Large intestine (tissue), 3 donors: ENCODE measurements around the gene RFC4. TPM values are rescaled to one million over a fixed set of nuclear protein-coding genes. Genes with fewer than 3 reads are reported as not detected.
"Not testable (repeated sequence)": the region's sequence is repeated elsewhere in the genome, so short reads cannot be mapped to it uniquely, and the experiment has no call there.

Experiments
- DNase-seq, 2 donors: peaks; one replicate each; pipeline versions ENCODE4 v3.0.0 to v3.0.0-alpha.2; 2013
- H3K27ac ChIP-seq: one replicate; pipeline ENCODE4 v1.5.1; 2013; ENCODE audit warnings: low read length
- H3K27me3 ChIP-seq: 2 replicates; pipeline ENCODE4 v1.6.1; 2013; ENCODE audit warnings: low read length; ENCODE audit not compliant: control insufficient read depth, insufficient read depth
- H3K36me3 ChIP-seq: 2 replicates; pipeline ENCODE4 v1.6.1; 2013; ENCODE audit warnings: low read length; ENCODE audit not compliant: control insufficient read depth, insufficient read depth
- H3K4me1 ChIP-seq: one replicate; pipeline ENCODE4 v1.6.1; 2013; ENCODE audit warnings: low read length; ENCODE audit not compliant: control insufficient read depth, insufficient read depth
- H3K4me3 ChIP-seq: one replicate; pipeline ENCODE4 v1.5.1; 2013; ENCODE audit warnings: low read length
- H3K9me3 ChIP-seq: one replicate; pipeline ENCODE4 v1.6.1; 2013; ENCODE audit warnings: mild to moderate bottlenecking, low read depth, low read length, moderate library complexity; ENCODE audit not compliant: control insufficient read depth
- WGBS: methylation state at CpG from one replicate; pipeline ENCODE4 v1.1.5; 2013; ENCODE audit warnings: low lambda C conversion rate; ENCODE audit not compliant: insufficient coverage; 5-methylcytosine and 5-hydroxymethylcytosine counted together
- polyA plus RNA-seq: library from polyadenylated mRNA; unstranded; fragments of 120-200 nt; gene quantifications from one replicate; pipeline ENCODE4 v1.2.1, GENCODE V29; 2013

Gene RFC4
- polyA plus RNA-seq, 1 donor = 27.8 TPM

GRCh38 chr3:186810336-186810996 lies 4.2 kb upstream of the RFC4 start:
- WGBS = 83% methylated on average over 3 of the region's 5 CpGs
- Histone ChIP-seq H3K36me3 (no peaks in the 10 kb centered on the region), H3K27ac (no peak overlapping the region), H3K27me3 (peaks cover 3% of the 10 kb centered on the region), H3K9me3 (no peaks in the 10 kb centered on the region), H3K4me3 (no peak overlapping the region), H3K4me1 (peaks cover 4% of the 10 kb centered on the region)
- DNase-seq = no peak

- no CpG with 5 or more reads among the region's 5 CpGs for WGBS
- no peak overlapping the region for H3K4me3 ChIP-seq
- H3K4me1 ChIP-seq = peaks cover 7% of the 10 kb centered on the region
- H3K36me3 ChIP-seq = peaks cover 3% of the 10 kb centered on the region
- no peaks in the 10 kb centered on the region for H3K9me3 ChIP-seq
- DNase-seq = no peak
- no peaks in the 10 kb centered on the region for H3K27me3 ChIP-seq
- H3K27ac ChIP-seq = peak overlapping the region; percentile 89
These were observed 949 bp upstream of the RFC4 start for GRCh38 chr3:186807231-186807630.

- not testable (repeated sequence) for DNase-seq, H3K4me1 ChIP-seq, H3K4me3 ChIP-seq, H3K27ac ChIP-seq, H3K27me3 ChIP-seq, H3K36me3 ChIP-seq, H3K9me3 ChIP-seq
- 100% methylated on average over 1 of the region's 4 CpGs for WGBS
These were observed 2.8 kb downstream of the RFC4 start for GRCh38 chr3:186803447-186803846.

- no peak for DNase-seq
- WGBS = no CpG with 5 or more reads among the region's 3 CpGs
- Histone ChIP-seq H3K9me3 (no peaks in the 10 kb centered on the region), H3K36me3 (peaks cover 14% of the 10 kb centered on the region), H3K27me3 (no peaks in the 10 kb centered on the region), H3K27ac (no peak overlapping the region), H3K4me3 (no peak overlapping the region), H3K4me1 (peaks cover 7% of the 10 kb centered on the region)
These were observed 3.6 kb downstream of the RFC4 start for GRCh38 chr3:186802701-186803100.

- Histone ChIP-seq H3K27ac (no peak overlapping the region), H3K36me3 (peaks cover 21% of the 10 kb centered on the region), H3K4me1 (peaks cover under 1% of the 10 kb centered on the region), H3K9me3 (no peaks in the 10 kb centered on the region), H3K27me3 (no peaks in the 10 kb centered on the region), H3K4me3 (no peak overlapping the region)
- no peak for DNase-seq
- 80% methylated on average over 1 of the region's 1 CpG for WGBS
These were observed 6.0 kb downstream of the RFC4 start for GRCh38 chr3:186800285-186800684.

GRCh38 chr3:186798239-186798874 lies 7.9 kb downstream of the RFC4 start:
- Histone ChIP-seq H3K4me3 (no peak overlapping the region), H3K4me1 (no peaks in the 10 kb centered on the region), H3K27ac (no peak overlapping the region), H3K9me3 (no peaks in the 10 kb centered on the region), H3K27me3 (no peaks in the 10 kb centered on the region), H3K36me3 (peaks cover 31% of the 10 kb centered on the region)
- no CpG with 5 or more reads among the region's 3 CpGs for WGBS
- no peak for DNase-seq

- 69% methylated on average over 5 of the region's 8 CpGs for WGBS
- no peaks in the 10 kb centered on the region for H3K27me3 ChIP-seq
- peaks cover 58% of the 10 kb centered on the region for H3K36me3 ChIP-seq
- no peak overlapping the region for H3K27ac ChIP-seq
- no peaks in the 10 kb centered on the region for H3K9me3 ChIP-seq
- H3K4me1 ChIP-seq = peaks cover 9% of the 10 kb centered on the region
- H3K4me3 ChIP-seq = no peak overlapping the region
- no peak for DNase-seq
These were observed 15.9 kb downstream of the RFC4 start for GRCh38 chr3:186790261-186790981.

GRCh38 chr3:186789554-186790260 lies 16.6 kb downstream of the RFC4 start:
- no peak overlapping the region for H3K27ac ChIP-seq
- no peak for DNase-seq
- peaks cover 61% of the 10 kb centered on the region for H3K36me3 ChIP-seq
- peaks cover 9% of the 10 kb centered on the region for H3K4me1 ChIP-seq
- no peaks in the 10 kb centered on the region for H3K9me3 ChIP-seq
- 17% methylated on average over 1 of the region's 4 CpGs for WGBS
- no peak overlapping the region for H3K4me3 ChIP-seq
- H3K27me3 ChIP-seq = no peaks in the 10 kb centered on the region

- no peaks in the 10 kb centered on the region for H3K9me3 ChIP-seq
- H3K27ac ChIP-seq = no peak overlapping the region
- no peak overlapping the region for H3K4me3 ChIP-seq
- peaks cover 9% of the 10 kb centered on the region for H3K4me1 ChIP-seq
- no peaks in the 10 kb centered on the region for H3K27me3 ChIP-seq
- H3K36me3 ChIP-seq = peaks cover 61% of the 10 kb centered on the region
- DNase-seq = no peak
- WGBS = 80% methylated on average over 1 of the region's 13 CpGs
These were observed 17.6 kb downstream of the RFC4 start for GRCh38 chr3:186788482-186789370.
